ENCODE results near the gene OXTR. TPM values are rescaled to one million over a fixed set of nuclear protein-coding genes. Genes with fewer than 3 reads are reported as not detected.

OXTR gene
- total RNA-seq, 1 donor from 2014 or later, result 0.53 TPM

DNA sequence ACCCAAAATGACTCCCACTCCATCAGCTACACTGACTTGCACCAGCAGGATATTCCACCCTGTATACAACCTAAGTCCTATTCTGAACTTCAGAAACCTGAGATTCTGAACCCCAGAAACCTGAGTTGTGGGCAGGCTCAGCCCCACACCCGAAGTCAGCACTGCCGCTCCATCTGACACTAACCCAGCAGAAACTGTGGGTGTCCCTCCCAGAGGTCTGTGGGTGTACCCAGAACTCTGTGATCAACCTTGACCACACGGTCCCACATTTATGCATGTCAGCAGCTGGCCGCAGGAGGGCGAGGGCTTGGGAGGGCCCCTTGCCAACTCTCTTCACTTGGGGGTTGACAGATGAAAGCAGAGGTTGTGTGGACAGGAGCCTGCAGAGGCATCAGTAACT is 9.3 kb downstream of the OXTR start:
- no peaks in the 10 kb centered on the region for H3K36me3 ChIP-seq (ENCODE audit: control insufficient read depth, insufficient read depth, low read length)
- FAIRE-seq (no peak), DNase-seq (ENCODE audit: low read depth) (no peak)
- no peak for TF ChIP-seq CTCF (IDR thresholded peaks at IDR 0.05; ENCODE audit: insufficient read depth, low read length, severe bottlenecking)
- H3K4me3 ChIP-seq (ENCODE audit: low read depth, low read length), result no peak overlapping the region
- no peaks in the 10 kb centered on the region for H3K27me3 ChIP-seq (ENCODE audit: control insufficient read depth, insufficient read depth, low read length)

DNA sequence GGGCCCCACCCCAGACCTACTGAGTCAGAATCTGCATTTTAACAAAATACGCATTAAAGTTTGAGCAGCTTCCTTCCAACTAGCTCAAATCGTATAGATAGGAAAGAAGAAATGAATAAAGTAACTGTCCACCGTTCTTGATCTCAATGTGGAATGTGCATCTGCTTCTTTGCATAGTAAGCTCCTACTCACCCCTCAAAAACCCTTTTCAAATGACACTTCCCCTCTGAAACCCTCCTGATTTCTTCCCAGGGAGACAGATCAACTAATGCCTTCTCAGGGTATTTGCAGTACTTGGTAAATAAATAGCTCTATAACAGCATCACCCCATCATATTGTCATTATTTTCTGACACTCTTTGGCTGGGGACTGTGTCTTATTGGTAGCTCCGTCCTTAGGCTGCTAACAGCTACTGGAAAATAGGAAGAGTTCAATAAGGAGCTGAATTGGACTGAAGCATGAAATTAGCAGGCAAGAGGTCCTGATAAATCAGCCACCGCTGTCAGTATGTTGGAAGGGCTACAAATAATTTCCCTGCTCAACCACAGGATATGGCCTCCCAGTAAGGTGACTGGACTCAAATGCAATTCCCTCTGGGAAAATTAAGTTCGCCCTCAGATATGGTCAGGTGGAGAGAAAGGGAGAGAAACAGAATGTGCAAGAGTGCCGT is 10.2 kb downstream of the OXTR start:
- H3K36me3 ChIP-seq (ENCODE audit: control insufficient read depth, insufficient read depth, low read length), result no peaks in the 10 kb centered on the region
- H3K4me3 ChIP-seq (ENCODE audit: low read depth, low read length), result no peak overlapping the region
- H3K27me3 ChIP-seq (ENCODE audit: control insufficient read depth, insufficient read depth, low read length), result no peaks in the 10 kb centered on the region
- no peak for DNase-seq (ENCODE audit: low read depth)
- no peak for TF ChIP-seq CTCF (IDR thresholded peaks at IDR 0.05; ENCODE audit: insufficient read depth, low read length, severe bottlenecking)
- FAIRE-seq, result no peak

DNA sequence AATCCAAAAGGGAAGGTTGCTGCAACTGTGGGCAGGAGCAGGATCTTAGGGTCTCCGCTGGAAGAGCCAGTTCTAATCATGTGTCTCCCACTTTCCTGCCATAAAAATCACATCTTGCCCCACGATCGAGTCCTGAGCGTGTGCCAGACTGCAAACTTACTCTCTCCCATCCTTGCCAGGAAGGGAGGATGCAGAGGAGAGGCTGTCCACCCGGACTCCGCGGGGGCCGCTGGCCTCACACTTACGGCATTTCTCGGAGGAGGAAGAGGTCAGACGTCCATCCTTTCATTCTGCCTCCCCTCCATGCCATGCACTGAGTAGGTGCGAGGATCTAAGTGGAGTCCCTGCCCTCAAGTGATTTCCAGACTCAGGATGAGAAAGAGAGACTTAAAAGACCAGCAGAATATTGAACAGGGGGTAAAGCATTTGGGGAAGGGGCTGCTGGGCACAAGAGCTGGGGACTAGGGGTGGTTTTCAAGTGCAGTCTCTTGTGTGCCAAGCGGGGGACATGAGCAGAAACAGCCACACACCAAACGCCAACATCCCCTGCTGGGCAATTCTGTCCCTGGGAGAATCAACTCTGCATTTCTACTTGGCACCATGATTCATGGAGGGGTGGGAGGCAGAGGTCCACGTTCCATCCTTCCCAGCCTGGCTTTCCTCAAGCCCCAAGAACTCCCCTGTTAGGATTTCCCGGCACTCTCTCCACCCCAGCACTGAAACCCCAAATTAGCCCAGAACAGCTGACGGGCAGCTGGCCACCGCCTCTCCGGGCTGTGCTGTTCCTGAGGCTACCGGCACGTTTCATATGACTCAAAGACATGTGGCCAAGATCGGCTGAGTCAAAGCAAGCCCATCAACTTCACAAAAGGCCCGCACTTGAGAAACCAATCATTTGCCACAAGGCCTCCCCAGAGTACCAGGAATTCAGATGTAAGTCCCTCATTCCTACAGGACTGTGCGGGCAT is 11.6 kb downstream of the OXTR start:
- Histone ChIP-seq H3K36me3 (ENCODE audit: control insufficient read depth, insufficient read depth, low read length) (no peaks in the 10 kb centered on the region), H3K27me3 (ENCODE audit: control insufficient read depth, insufficient read depth, low read length) (no peaks in the 10 kb centered on the region), H3K4me3 (ENCODE audit: low read depth, low read length) (no peak overlapping the region)
- no peak for TF ChIP-seq CTCF (IDR thresholded peaks at IDR 0.05; ENCODE audit: insufficient read depth, low read length, severe bottlenecking)
- FAIRE-seq (peak; percentile 18), DNase-seq (ENCODE audit: low read depth) (no peak)

DNA sequence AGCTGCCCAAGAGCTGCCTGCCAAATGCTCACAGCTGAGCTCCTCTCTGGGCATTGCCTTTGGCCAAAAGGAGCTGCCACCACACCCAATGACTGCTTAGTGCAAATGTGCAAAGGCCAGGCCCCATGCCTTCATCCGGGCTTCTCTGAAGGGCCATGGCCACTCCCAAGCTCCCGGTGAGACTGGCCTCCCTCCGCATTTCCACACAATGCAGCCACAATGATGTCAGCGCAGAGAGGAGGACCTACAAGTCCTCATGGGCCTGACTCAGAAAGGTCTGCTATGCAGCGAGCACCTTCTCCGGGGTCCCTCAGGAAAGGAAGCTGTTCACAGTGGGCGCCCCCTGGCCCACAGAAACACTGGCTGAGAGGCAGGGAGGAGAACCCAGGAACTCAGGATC is 12.7 kb downstream of the OXTR start:
- no peak for TF ChIP-seq CTCF (IDR thresholded peaks at IDR 0.05; ENCODE audit: insufficient read depth, low read length, severe bottlenecking)
- H3K36me3 ChIP-seq (ENCODE audit: control insufficient read depth, insufficient read depth, low read length), result no peaks in the 10 kb centered on the region
- no peak for DNase-seq (ENCODE audit: low read depth)
- FAIRE-seq, result no peak
- no peak overlapping the region for H3K4me3 ChIP-seq (ENCODE audit: low read depth, low read length)
- no peaks in the 10 kb centered on the region for H3K27me3 ChIP-seq (ENCODE audit: control insufficient read depth, insufficient read depth, low read length)

- Histone ChIP-seq H3K27me3 (ENCODE audit: control insufficient read depth, insufficient read depth, low read length) (no peaks in the 10 kb centered on the region), H3K36me3 (ENCODE audit: control insufficient read depth, insufficient read depth, low read length) (no peaks in the 10 kb centered on the region), H3K4me3 (ENCODE audit: low read depth, low read length) (no peak overlapping the region)
- TF ChIP-seq CTCF (IDR thresholded peaks at IDR 0.05; ENCODE audit: insufficient read depth, low read length, severe bottlenecking), result no peak
- FAIRE-seq (peak; percentile 91), DNase-seq (ENCODE audit: low read depth) (peak; percentile 28)
These were observed 13.7 kb downstream of the OXTR start for GRCh38 chr3:8755564-8756237.

Measured in bronchial epithelial cell (primary cell).